Stimulated activated CD8-positive, alpha-beta memory T cell treated with anti-CD3 and anti-CD28 coated beads, Interleukin-2, amount 100 ng/mL, for 48 hours (primary cell): ENCODE results near the gene SRSF9.

Source experiments
- DNase-seq, 2 donors: peaks; one replicate each; pipeline ENCODE4 v3.0.0-alpha.2; 2020; ENCODE audit warnings: low read depth in 2 of 2

The SRSF9 gene

GRCh38 chr12:120481022-120481767, 11.6 kb upstream of the SRSF9 start:
- DNase-seq: no peak

- no peak for DNase-seq
Observed at GRCh38 chr12:120480211-120480610, 10.7 kb upstream of the SRSF9 start.

GRCh38 chr12:120479458-120479857, 9.9 kb upstream of the SRSF9 start:
- no peak for DNase-seq

- DNase-seq: no peak
Observed at GRCh38 chr12:120475643-120476042, 6.1 kb upstream of the SRSF9 start.

- DNase-seq: no peak
Observed at GRCh38 chr12:120474616-120474960, 5.0 kb upstream of the SRSF9 start.

- DNase-seq: no peak
Observed at GRCh38 chr12:120473807-120474615, 4.5 kb upstream of the SRSF9 start.

GRCh38 chr12:120472521-120472920, 3.0 kb upstream of the SRSF9 start:
- no peak for DNase-seq

GRCh38 chr12:120470150-120470784, 719 bp upstream of the SRSF9 start:
- DNase-seq: peak in 1 of 2 donors; percentile 6

- peak in 1 of 2 donors; percentile 40 for DNase-seq
Observed at GRCh38 chr12:120468821-120469449, 613 bp downstream of the SRSF9 start.

- no peak for DNase-seq
Observed at GRCh38 chr12:120468325-120468820, 1.2 kb downstream of the SRSF9 start.

GRCh38 chr12:120467439-120467838, 2.1 kb downstream of the SRSF9 start:
- DNase-seq: no peak

GRCh38 chr12:120466560-120467315, 2.8 kb downstream of the SRSF9 start:
- DNase-seq: peak in 1 of 2 donors; percentile 20

- DNase-seq: no peak
Observed at GRCh38 chr12:120465756-120466155, 3.8 kb downstream of the SRSF9 start.

GRCh38 chr12:120463712-120464111, 5.8 kb downstream of the SRSF9 start:
- DNase-seq: no peak

- DNase-seq: no peak
Observed at GRCh38 chr12:120462099-120462640, 7.4 kb downstream of the SRSF9 start.

GRCh38 chr12:120460157-120460556, 9.4 kb downstream of the SRSF9 start:
- no peak for DNase-seq

- no peak for DNase-seq
Observed at GRCh38 chr12:120457133-120457532, 12.4 kb downstream of the SRSF9 start.

- DNase-seq: no peak
Observed at GRCh38 chr12:120455302-120455701, 14.2 kb downstream of the SRSF9 start.

- no peak for DNase-seq
Observed at GRCh38 chr12:120453977-120454376, 15.6 kb downstream of the SRSF9 start.

- DNase-seq: no peak
Observed at GRCh38 chr12:120453060-120453750, 16.3 kb downstream of the SRSF9 start.
